ENCODE results near the gene GPR63.
A peak's percentile ranks its signal among the peaks of the same experiment; 100 is the strongest.
"Not testable (repeated sequence)": the region's sequence is repeated elsewhere in the genome, so short reads cannot be mapped to it uniquely, and the experiment has no call there.

Gene GPR63, protein sequence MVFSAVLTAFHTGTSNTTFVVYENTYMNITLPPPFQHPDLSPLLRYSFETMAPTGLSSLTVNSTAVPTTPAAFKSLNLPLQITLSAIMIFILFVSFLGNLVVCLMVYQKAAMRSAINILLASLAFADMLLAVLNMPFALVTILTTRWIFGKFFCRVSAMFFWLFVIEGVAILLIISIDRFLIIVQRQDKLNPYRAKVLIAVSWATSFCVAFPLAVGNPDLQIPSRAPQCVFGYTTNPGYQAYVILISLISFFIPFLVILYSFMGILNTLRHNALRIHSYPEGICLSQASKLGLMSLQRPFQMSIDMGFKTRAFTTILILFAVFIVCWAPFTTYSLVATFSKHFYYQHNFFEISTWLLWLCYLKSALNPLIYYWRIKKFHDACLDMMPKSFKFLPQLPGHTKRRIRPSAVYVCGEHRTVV

DNA sequence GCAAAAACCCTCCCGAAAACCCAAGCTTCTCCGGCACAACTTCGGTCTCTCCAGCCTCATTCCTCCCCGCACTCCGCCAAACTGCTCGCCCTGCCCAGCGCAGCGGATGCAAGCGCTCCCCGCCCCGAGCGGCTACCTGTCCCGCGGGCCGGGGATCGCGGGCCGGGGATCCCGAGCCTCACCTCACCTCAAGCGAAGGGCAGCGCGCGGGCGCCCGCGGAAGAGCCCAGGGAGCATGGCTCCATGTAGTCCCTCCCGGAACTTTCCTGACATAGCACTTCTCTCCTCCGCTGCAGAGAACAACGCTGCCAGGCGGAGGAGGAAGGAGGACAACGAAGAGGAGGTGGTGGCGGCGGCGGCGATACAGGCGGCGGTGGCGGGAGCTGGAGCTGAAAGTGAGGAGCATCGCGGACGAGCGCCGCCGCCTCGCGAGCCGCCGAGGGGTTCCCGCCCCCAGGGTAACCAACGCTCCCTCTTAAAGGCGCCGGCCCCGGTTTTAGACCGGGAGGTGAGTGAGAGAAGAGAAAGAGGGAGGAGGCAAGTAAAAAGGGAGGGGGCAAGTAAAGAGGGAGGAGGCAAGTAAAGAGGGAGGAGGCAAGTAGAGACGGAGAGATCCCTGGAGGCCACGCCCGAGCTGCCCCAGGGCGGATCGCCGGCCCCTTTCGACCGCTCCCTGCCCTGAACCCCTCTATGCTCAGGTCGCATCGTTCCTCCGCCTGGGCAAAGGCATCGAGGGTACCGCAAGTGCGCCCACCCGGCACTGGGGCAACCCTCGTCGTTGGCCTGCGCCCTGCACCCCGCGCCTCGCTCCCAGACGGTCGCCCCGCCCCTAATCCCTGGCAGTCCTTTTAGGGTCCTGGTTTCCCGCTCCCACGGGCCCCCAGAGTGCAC lies at the start of gene GPR63:
GPR63 (minus strand) TSS at position 397 of the 891 bp plus-strand sequence. CDS start 37,746 bp downstream, outside the sequence.
- peak; percentile 64 for DNase-seq (ENCODE audit: low read depth)

GRCh38 chr6:96886519-96886918 lies 49.2 kb upstream of the GPR63 start:
- DNase-seq (ENCODE audit: low read depth), result no peak

DNA sequence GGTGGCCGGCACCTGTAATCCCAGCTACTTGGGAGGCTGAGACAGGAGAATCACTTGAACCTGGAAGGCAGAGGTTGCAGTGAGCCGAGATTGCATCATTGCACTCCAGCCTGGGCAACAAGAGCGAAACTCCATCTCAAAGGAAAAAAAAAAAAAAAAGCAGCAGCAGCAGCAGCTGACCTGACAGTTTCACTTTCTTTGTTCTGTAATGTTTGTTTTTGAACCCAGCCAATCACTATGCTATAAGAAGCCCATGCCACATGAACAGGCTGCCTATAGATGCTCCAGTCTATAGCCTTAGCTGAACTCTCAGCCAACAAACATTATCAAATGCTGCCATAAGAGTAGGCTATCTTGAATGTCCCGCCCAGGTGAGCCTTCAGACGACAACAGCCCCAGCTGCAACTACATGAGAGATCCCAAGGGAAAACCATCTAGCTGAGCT lies 47.9 kb upstream of the GPR63 start:
- DNase-seq (ENCODE audit: low read depth), result not testable (repeated sequence)

DNA sequence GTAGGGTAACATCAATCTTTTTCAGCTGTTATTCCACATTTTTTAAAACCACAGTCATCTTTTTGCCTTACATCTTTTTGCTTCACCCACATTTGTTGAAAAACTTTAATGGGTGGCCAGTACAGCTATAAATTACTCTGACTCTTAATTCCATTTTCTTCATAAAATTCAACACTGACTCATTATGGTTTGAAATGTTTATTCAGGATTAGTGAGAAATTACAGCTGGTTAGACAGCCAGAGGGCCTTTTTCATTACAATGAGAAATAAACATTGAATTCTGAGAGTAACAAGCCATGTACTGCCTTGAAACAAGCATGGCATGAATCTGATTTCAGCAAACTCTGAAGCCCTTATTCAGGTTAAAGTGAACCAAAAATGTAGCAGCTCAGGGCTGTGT lies 40.9 kb upstream of the GPR63 start:
- no peak for DNase-seq (ENCODE audit: low read depth)

DNA sequence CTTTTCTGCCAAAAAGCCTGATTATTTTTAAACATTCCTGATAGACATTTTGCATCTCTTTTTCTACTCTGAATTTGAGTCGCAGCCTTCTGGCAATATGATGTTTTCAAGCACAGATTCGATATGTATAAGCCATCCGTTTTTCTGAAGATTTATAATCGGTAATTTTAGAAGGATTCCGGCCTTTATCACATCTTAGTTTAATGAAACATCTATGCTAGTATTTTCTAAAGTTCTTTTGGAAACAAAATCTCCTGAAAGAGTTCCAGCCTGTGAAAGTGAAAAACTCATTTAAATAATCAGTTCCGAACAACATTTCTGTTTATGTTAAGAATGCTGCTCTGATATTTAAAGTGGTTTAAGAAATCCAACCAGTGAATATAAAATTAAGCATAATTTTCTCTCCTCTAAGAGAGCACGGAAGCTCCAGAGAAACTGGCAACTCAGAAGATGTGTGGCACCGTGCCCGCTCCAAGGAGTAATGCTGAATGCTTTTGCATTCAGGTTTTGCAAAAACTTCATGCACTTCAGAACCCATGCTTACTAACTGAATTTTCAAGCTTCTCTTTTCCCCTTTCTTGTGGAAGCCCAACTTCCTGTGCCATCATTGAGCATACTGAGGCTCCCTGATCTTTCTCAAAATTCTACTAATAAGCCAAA lies 39.7 kb upstream of the GPR63 start:
- no peak for DNase-seq (ENCODE audit: low read depth)

DNA sequence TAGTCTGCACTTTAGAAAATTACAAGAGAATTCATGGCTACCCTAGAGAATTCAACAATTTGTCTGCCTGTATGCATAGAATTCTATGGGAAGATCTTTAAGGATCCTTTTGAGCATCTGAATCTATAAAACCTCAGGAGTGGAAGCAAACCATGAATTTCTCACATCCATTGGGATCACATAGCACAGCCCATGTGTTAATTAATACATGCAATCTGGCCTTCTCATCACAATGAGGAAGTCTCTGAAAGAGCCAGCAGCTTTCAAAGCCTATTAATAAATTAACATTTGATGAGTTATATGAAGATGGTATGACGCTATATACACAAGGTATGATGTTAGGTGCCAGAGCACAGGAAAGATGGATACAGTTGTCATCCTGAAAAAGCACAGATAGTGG lies 35.7 kb upstream of the GPR63 start:
- no peak for DNase-seq (ENCODE audit: low read depth)

GRCh38 chr6:96865055-96865405 lies 27.8 kb upstream of the GPR63 start:
- no peak for DNase-seq (ENCODE audit: low read depth)

GRCh38 chr6:96864216-96865054 lies 27.2 kb upstream of the GPR63 start:
- no peak for DNase-seq (ENCODE audit: low read depth)

DNA sequence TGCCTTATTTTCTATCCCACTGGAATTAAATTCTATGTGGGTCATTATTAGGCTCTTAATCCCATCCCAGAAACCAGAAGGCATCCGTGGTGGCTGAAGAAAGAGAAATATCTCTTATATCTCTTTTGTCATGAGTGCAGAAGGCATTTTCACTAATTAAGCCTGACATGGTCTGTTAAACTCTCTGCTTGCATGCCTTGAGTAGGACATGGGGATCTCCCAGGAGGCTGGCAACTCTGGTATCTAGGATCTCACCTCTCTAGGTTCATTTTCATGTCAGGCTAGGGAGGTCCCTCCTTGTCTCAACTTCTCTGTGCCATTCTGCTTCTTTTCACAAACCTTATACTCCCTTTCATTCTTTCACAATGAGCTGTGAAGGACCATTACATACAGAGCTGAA lies 25.3 kb upstream of the GPR63 start:
- no peak for DNase-seq (ENCODE audit: low read depth)

- no peak for DNase-seq (ENCODE audit: low read depth)
Measured at GRCh38 chr6:96861588-96861987, 24.3 kb upstream of the GPR63 start.

GRCh38 chr6:96856856-96857255 lies 19.6 kb upstream of the GPR63 start:
- DNase-seq (ENCODE audit: low read depth), result no peak

DNA sequence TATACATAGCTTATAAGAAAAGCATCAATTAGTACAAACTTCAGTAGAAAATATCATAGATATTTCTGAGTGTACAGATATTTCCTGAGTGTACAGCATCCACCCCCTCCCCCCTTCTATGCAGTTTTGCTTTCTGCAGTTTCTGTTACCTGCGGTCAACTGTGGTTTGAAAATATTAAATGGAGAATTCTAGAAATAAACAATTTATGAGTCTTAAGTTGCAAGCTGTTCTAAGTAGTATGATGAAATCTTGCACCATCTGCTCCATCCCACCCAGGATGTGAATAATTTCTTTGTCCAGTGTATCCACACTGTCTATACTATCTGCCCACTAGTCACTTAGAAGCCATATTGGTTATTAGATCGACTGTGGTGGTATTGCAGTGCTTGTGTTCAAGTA lies 15.8 kb upstream of the GPR63 start:
- no peak for DNase-seq (ENCODE audit: low read depth)

- DNase-seq (ENCODE audit: low read depth), result no peak
Measured at GRCh38 chr6:96852605-96853004, 15.3 kb upstream of the GPR63 start.

- no peak for DNase-seq (ENCODE audit: low read depth)
Measured at GRCh38 chr6:96851858-96852257, 14.6 kb upstream of the GPR63 start.

- no peak for DNase-seq (ENCODE audit: low read depth)
Measured at GRCh38 chr6:96849615-96850014, 12.3 kb upstream of the GPR63 start.

DNA sequence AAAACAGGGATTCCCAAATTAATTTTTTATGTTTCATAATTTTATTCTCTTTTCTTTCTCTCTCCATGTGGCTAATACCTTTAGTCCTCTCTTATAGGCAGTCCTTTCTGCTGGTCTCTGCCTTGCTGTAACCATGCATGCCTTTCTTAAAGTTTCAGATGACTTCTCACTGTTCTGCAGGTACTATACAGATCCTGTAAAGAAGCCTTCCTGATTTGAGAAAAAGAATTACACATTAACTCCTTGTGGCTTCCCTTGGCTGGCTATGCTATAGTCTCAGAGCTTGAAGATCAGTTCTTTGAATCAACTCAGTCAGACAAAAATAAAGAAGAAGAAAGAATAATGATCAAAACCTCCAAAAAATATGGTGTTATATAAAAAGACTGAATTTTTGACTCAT lies 7.3 kb upstream of the GPR63 start:
- no peak for DNase-seq (ENCODE audit: low read depth)

DNA sequence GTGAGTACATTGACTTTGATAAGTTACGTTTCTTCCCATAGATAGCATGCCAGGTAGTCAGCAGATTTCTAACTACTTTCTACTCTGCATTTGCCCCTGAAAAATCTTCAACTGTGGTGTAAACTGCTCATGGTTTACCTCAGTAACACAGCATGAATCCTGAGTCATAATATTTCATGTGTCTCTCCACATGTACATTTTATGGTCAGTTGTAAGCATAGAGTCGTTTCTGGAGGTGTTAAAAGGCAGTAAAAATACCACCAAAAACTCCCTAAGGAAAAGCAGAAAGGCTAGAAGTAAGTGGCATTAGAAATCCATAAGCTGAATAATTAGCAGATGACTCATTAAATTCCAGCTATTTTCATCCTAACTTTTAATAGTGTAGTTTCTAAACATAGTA lies 4.1 kb upstream of the GPR63 start:
- DNase-seq (ENCODE audit: low read depth), result no peak

DNA sequence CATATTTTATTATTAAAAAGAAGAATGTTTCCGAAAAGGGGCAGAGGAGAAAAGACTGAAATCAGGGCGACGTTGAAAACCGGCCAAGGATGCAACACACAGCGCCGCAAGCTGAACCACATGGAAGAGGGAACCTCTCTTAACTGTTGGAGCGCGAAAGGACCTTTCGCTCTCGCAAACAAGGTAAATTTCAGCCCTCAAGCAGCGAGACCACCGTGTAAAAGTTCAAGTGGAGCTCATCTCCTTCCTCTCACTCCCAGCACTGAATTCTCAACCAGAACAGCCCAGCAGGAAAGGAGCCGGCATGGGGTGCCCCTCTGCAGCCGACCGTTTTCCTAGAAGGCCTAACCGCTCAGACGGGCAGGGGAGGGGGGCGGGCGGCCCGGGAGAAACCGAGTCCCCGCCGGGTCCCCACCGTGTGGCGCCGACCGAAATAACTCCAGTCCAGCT lies 621 bp downstream of the GPR63 start:
- DNase-seq (ENCODE audit: low read depth), result peak; percentile 1

GRCh38 chr6:96834070-96834469 lies 3.2 kb downstream of the GPR63 start:
- DNase-seq (ENCODE audit: low read depth), result no peak

DNA sequence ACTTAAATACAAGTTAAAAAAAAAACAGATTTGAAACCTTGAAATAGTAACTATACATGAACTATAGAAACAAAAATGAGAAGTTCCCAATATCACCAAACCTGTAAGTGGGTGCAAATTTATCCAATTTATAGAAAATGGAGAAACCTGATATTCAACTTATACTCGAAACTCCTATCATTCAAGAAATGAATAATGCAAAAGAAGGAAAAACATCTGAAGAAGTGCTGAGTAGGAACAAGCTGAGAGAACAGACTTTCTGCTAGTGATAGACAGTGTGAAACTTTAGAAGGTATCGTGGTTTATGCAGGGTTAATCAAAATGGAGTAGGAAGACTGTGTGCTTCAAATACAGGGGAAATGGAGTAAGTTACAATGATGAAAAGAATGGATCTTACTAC lies 4.5 kb downstream of the GPR63 start:
- no peak for DNase-seq (ENCODE audit: low read depth)

GRCh38 chr6:96826865-96827264 lies 10.4 kb downstream of the GPR63 start:
- DNase-seq (ENCODE audit: low read depth), result no peak

- DNase-seq (ENCODE audit: low read depth), result no peak
Measured at GRCh38 chr6:96823743-96824142, 13.5 kb downstream of the GPR63 start.

All from activated T-cell treated with anti-CD3 and anti-CD28 coated beads for 48 hours (primary cell).